K562 (cell line): ENCODE results near the gene PTPN14. TPM values are rescaled to one million over a fixed set of nuclear protein-coding genes. Genes with fewer than 3 reads are reported as not detected.
A peak's percentile ranks its signal among the peaks of the same experiment; 100 is the strongest.

Experiments used
- BRD9 ChIP-seq: fragments of 450-650 bp; IDR thresholded peaks from 2 replicates; pipeline ENCODE4 v1.6.1; 2018; ENCODE audit warnings: low read depth; ENCODE audit not compliant: partially characterized antibody
- CEBPG ChIP-seq, 3 experiments: fragments of 200-800 bp in 1 of 3; sonication (Bioruptor generic) in 1 of 3; sonication (generic) in 1 of 3; formaldehyde crosslinking in 1 of 3; IDR thresholded peaks in 2 of 3; conservative IDR thresholded peaks in 1 of 3; 2 replicates each; pipeline versions ENCODE4 v1.6.1 to v1.8.0; 2016 to 2022; ENCODE audit warnings: missing compliant biosample characterization in 2 of 3, missing genetic modification characterization in 2 of 3, mild to moderate bottlenecking in 1 of 3, missing genetic modification reagents in 1 of 3
- DDX20 ChIP-seq: fragments of 450-650 bp; IDR thresholded peaks from 2 replicates; pipeline ENCODE4 v1.6.1; 2016; ENCODE audit warnings: missing genetic modification characterization, low read depth, mild to moderate bottlenecking, missing compliant biosample characterization, moderate library complexity
- HDAC8 ChIP-seq: fragments of 450-650 bp; IDR thresholded peaks from 2 replicates; pipeline ENCODE4 v1.6.1; 2016; ENCODE audit warnings: mild to moderate bottlenecking, missing genetic modification characterization, moderate library complexity, missing compliant biosample characterization
- JUNB ChIP-seq: fragments of 450-650 bp; formaldehyde crosslinking; conservative IDR thresholded peaks from 2 replicates; pipeline ENCODE4 v1.4.0; 2020; ENCODE audit warnings: mild to moderate bottlenecking
- MAFF ChIP-seq: IDR thresholded peaks from 2 replicates; pipeline ENCODE4 v1.6.1; 2012; ENCODE audit warnings: low read length, improper control_type of control experiment
- MAZ ChIP-seq, 2 experiments: fragments of 450-650 bp in 1 of 2; sonication (generic) in 1 of 2; formaldehyde crosslinking; IDR thresholded peaks in 1 of 2; conservative IDR thresholded peaks in 1 of 2; 2 replicates each; pipeline versions ENCODE4 v1.4.0 to v1.5.0; 2020; ENCODE audit warnings: mild to moderate bottlenecking in 1 of 2, missing genetic modification reagents in 1 of 2
- SMARCE1 ChIP-seq: fragments of 450-650 bp; IDR thresholded peaks from 2 replicates; pipeline ENCODE4 v1.7.1; 2016; ENCODE audit warnings: mild to moderate bottlenecking
- STAT5B ChIP-seq: fragments of 250-450 bp; sonication (Bioruptor Pico); IDR thresholded peaks from 2 replicates; pipeline ENCODE4 v1.8.0; 2021; ENCODE audit warnings: mild to moderate bottlenecking, inconsistent platforms
- TCF3 ChIP-seq: sonication (generic); formaldehyde crosslinking; IDR thresholded peaks from 2 replicates; pipeline ENCODE4 v1.4.0; 2020; ENCODE audit warnings: mild to moderate bottlenecking, missing genetic modification reagents
- ZKSCAN8 ChIP-seq: fragments of 200-800 bp; sonication (Bioruptor generic); IDR thresholded peaks from 2 replicates; pipeline ENCODE4 v1.6.1; 2016; ENCODE audit warnings: missing genetic modification characterization, missing compliant biosample characterization
- polyA plus RNA-seq, 8 experiments: library from polyadenylated mRNA; depleted of rRNA in 4 of 8; stranded (reverse) in 5 of 8; unstranded in 3 of 8; fragments of >200 nt; fragmentation: Nextera tagmentation in 2 of 8; fragmentation: Illumina TruSeq in 1 of 8; extraction: Ambion mirVana in 2 of 8; extraction: Trizol in 1 of 8; gene quantifications; 2 replicates each; pipeline versions ENCODE4 v1.2.1 to v1.2.3, GENCODE V29; 2011 to 2014; ENCODE audit warnings: inconsistent platforms in 1 of 8, missing spikeins in 1 of 8
- total RNA-seq, 7 experiments: library from RNA; depleted of rRNA in 6 of 7; stranded (reverse); fragments of >200 nt in 6 of 7; fragmentation: Illumina TruSeq in 2 of 7; extraction: Trizol in 2 of 7; gene quantifications; 2 replicates each; pipeline versions ENCODE4 v1.2.1 to v1.2.3, GENCODE V29; 2011 to 2021; ENCODE audit warnings: low replicate concordance in 1 of 7
- TF ChIP-seq, protein P1 (sequence below), 2 experiments: fragments of 450-650 bp; formaldehyde crosslinking in 1 of 2; IDR thresholded peaks; 2 replicates each; pipeline versions ENCODE4 v1.4.0 to v1.6.1; 2014 to 2020; ENCODE audit warnings: mild to moderate bottlenecking in 2 of 2, borderline replicate concordance in 1 of 2, low read depth in 1 of 2
- TF ChIP-seq, protein P2 (sequence below): sonication (generic); IDR thresholded peaks from 2 replicates; pipeline ENCODE4 v1.6.1; 2016
- TF ChIP-seq, protein P3 (sequence below): fragments of 450-650 bp; formaldehyde crosslinking; IDR thresholded peaks from 2 replicates; pipeline ENCODE4 v1.4.0; 2022; ENCODE audit warnings: mild to moderate bottlenecking, moderate library complexity
- TF ChIP-seq, protein P4 (sequence below), 2 experiments: fragments of 250-450 bp in 1 of 2; fragments of 450-650 bp in 1 of 2; sonication (Bioruptor Pico) in 1 of 2; IDR thresholded peaks; 2 replicates each; pipeline versions ENCODE4 v1.6.1 to v1.8.0; 2016 to 2021; ENCODE audit warnings: mild to moderate bottlenecking in 2 of 2, moderate library complexity in 2 of 2, missing compliant biosample characterization in 1 of 2, missing genetic modification characterization in 1 of 2

PTPN14 gene
- total and polyA plus RNA-seq, 9 of the 15 experiments (the other 6 are each of a cell fraction or from before 2014, with no cell fraction given): 0.01 to 0.29 (median 0.04) TPM; not detected in 6

DNA sequence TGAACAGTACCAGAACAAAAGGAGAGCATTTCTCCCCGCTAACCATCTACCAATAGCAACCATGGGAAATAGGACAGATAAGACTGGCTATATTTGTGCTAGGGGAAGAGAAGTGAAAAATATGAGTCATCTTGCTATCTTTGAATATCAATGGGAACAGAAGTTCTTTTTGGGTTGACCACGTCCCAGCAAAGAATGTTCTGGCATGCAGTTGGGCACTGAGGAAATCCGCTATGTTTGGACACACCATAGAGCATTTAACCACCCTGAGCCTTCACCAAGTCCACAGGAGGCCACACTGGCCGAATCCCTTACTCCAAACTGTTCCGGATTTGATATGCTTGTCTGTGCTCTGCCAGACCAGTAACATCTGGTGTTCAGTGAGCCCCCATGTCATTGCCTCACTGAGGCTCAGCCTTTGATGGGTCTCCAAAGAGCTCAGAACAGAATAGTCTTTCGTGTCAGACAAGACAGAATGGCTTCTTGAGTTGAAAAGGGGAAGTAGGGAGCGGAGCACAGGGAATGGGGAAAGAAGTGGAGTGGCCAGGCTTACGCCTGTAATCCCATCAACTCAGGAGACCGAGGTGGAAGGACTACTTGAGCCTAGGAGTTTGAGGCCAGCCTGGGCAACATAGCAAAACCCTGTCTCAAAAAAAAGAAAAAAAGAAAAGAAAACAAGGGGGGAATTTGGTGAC lies 189.1 kb downstream of the PTPN14 start (continued):
- TF ChIP-seq, protein P1, sequence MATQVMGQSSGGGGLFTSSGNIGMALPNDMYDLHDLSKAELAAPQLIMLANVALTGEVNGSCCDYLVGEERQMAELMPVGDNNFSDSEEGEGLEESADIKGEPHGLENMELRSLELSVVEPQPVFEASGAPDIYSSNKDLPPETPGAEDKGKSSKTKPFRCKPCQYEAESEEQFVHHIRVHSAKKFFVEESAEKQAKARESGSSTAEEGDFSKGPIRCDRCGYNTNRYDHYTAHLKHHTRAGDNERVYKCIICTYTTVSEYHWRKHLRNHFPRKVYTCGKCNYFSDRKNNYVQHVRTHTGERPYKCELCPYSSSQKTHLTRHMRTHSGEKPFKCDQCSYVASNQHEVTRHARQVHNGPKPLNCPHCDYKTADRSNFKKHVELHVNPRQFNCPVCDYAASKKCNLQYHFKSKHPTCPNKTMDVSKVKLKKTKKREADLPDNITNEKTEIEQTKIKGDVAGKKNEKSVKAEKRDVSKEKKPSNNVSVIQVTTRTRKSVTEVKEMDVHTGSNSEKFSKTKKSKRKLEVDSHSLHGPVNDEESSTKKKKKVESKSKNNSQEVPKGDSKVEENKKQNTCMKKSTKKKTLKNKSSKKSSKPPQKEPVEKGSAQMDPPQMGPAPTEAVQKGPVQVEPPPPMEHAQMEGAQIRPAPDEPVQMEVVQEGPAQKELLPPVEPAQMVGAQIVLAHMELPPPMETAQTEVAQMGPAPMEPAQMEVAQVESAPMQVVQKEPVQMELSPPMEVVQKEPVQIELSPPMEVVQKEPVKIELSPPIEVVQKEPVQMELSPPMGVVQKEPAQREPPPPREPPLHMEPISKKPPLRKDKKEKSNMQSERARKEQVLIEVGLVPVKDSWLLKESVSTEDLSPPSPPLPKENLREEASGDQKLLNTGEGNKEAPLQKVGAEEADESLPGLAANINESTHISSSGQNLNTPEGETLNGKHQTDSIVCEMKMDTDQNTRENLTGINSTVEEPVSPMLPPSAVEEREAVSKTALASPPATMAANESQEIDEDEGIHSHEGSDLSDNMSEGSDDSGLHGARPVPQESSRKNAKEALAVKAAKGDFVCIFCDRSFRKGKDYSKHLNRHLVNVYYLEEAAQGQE (IDR thresholded peaks at IDR 0.05; ENCODE audit: borderline replicate concordance): no peak
- TF ChIP-seq, protein P1 (CRISPR knock-in tag; IDR thresholded peaks at IDR 0.05; ENCODE audit: low read depth): no peak
- no peak for TF ChIP-seq CEBPG (CRISPR knock-in tag; IDR thresholded peaks at IDR 0.05)
- TF ChIP-seq CEBPG (tag; conservative IDR thresholded peaks at IDR 0.05 in 1 of 2, IDR thresholded peaks at IDR 0.05 in 1 of 2): no peak
- TF ChIP-seq, protein P2, sequence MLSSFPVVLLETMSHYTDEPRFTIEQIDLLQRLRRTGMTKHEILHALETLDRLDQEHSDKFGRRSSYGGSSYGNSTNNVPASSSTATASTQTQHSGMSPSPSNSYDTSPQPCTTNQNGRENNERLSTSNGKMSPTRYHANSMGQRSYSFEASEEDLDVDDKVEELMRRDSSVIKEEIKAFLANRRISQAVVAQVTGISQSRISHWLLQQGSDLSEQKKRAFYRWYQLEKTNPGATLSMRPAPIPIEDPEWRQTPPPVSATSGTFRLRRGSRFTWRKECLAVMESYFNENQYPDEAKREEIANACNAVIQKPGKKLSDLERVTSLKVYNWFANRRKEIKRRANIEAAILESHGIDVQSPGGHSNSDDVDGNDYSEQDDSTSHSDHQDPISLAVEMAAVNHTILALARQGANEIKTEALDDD: 0 out of 2 replicates have a peak, but pooled peaks have one; percentile 38
- TF ChIP-seq JUNB (CRISPR knock-in tag): peak; percentile 43; the same call in 1 of the 2 replicates
- TF ChIP-seq, protein P3, sequence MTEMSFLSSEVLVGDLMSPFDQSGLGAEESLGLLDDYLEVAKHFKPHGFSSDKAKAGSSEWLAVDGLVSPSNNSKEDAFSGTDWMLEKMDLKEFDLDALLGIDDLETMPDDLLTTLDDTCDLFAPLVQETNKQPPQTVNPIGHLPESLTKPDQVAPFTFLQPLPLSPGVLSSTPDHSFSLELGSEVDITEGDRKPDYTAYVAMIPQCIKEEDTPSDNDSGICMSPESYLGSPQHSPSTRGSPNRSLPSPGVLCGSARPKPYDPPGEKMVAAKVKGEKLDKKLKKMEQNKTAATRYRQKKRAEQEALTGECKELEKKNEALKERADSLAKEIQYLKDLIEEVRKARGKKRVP (CRISPR knock-in tag): no peak
- no peak for TF ChIP-seq BRD9
- TF ChIP-seq STAT5B (CRISPR knock-in tag): no peak
- TF ChIP-seq SMARCE1: 0 out of 2 replicates have a peak, but pooled peaks have one; percentile 38
- 0 out of 2 replicates have a peak, but pooled peaks have one; percentile 31 for TF ChIP-seq ZKSCAN8 (CRISPR knock-in tag)
- 0 out of 4 replicates have a peak, but pooled peaks of 1 of the 2 experiments have one; percentile 41 for TF ChIP-seq MAZ (CRISPR knock-in tag; conservative IDR thresholded peaks at IDR 0.05 in 1 of 2, IDR thresholded peaks at IDR 0.05 in 1 of 2)
- TF ChIP-seq TCF3 (CRISPR knock-in tag): peak; percentile 33
- TF ChIP-seq, protein P4, sequence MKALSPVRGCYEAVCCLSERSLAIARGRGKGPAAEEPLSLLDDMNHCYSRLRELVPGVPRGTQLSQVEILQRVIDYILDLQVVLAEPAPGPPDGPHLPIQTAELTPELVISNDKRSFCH (CRISPR knock-in tag; IDR thresholded peaks at IDR 0.05): no peak
- TF ChIP-seq, protein P4 (tag; IDR thresholded peaks at IDR 0.05): no peak
- no peak for TF ChIP-seq DDX20 (tag)
- no peak for TF ChIP-seq HDAC8
- no peak for TF ChIP-seq MAFF
